ENCODE data around the gene IL15.

Gene IL15

DNA sequence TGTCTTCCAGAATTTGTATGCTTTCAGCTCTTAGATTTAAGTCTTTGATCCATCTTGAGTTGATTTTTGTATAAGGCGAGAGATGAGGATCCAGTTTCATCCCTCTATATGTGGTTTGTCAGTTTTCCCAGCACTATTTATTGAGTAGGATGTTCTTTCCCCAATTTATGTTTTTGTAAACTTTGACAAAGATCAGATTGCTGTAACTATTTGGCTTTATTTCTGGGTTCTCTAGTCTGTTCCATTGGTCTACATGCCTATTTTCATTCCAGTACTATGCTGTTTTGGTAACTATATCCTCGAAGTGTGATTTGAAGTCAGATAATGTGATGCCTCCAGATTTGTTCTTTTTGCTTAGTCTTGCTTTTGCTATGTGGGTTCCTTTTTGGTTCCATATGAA is 60.7 kb downstream of the IL15 start:
- no peak for DNase-seq
- H3K27me3 Mint-ChIP-seq, result no peaks in the 10 kb centered on the region
- no peak overlapping the region for H3K27ac Mint-ChIP-seq
- H3K9me3 Mint-ChIP-seq, result peaks cover 4 to 5% of the 10 kb centered on the region in 2 donors
- H3K4me1 Mint-ChIP-seq, result peaks cover under 1 to 10% of the 10 kb centered on the region in 2 donors
- ATAC-seq (replicated peaks), result no peak
- H3K36me3 Mint-ChIP-seq, result peaks cover 0 to 13% of the 10 kb centered on the region in 2 donors
- H3K4me3 Mint-ChIP-seq, result no peak overlapping the region

DNA sequence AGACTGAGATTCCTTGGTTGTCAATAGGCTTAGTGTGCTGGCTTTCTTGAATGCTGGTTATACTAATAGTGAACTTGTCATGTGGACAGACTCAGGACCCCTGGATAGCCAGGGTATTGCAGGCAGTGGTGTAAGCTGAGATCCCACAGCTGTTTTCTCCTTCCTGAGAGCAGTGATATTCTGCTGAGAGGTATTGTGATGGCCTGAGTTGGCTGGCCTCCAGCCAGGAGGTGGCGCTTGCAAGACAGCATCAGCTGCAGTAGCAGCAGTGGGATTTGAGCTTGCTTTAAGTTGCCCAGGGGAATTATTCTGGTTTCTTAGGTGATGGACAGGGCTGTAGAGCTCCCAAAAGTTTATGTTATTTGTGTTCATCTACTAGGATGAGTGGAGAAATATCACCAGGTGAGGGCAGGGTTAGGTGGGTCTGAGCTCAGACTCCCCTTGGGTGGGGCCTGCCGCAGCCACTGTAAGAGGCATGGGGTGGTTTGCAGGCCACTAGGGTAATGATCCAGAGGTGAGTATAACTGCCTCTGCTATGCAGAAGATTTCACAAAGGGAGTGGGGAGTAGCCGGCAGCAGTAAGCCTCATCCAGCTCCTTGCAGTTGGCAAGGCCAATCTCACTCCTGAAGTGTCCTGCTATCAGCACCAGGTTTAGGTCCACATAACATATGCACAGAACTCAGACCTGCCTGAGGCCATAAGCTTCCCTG is 66.2 kb downstream of the IL15 start:
- peaks cover 16 to 35% of the 10 kb centered on the region in 2 donors for H3K4me1 Mint-ChIP-seq
- peaks cover under 1 to 16% of the 10 kb centered on the region in 2 donors for H3K9me3 Mint-ChIP-seq
- no peak overlapping the region for H3K27ac Mint-ChIP-seq
- no peak for ATAC-seq (replicated peaks)
- no peak overlapping the region for H3K4me3 Mint-ChIP-seq
- no peak for DNase-seq
- H3K36me3 Mint-ChIP-seq, result peaks cover 11 to 17% of the 10 kb centered on the region in 2 donors
- no peaks in the 10 kb centered on the region for H3K27me3 Mint-ChIP-seq

DNA sequence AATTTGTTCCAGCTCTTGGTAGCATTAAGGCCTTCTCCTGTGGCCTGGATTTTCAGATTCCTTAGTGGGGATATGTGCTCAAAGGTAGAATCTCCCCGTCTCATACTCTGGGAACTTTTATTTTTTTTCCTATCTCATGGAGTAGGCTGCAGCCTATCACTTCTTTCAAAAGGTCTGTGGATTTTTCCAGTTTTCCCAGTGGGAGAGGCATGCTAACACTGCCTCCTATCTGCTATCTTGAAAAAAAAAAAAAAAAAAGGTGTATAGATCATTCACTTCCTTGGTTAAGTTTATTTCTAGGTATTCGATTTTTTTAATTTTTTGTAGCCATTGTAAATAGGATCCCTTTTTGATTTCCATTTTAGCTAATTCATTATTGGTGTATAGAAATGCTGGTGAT is 67.1 kb downstream of the IL15 start:
- peaks cover 0 to 15% of the 10 kb centered on the region in 2 donors for H3K9me3 Mint-ChIP-seq
- H3K4me3 Mint-ChIP-seq, result no peak overlapping the region
- H3K4me1 Mint-ChIP-seq, result peaks cover 19 to 32% of the 10 kb centered on the region in 2 donors
- H3K27ac Mint-ChIP-seq, result no peak overlapping the region
- H3K27me3 Mint-ChIP-seq, result no peaks in the 10 kb centered on the region
- DNase-seq (no peak), ATAC-seq (replicated peaks) (no peak)
- peaks cover 13 to 18% of the 10 kb centered on the region in 2 donors for H3K36me3 Mint-ChIP-seq

DNA sequence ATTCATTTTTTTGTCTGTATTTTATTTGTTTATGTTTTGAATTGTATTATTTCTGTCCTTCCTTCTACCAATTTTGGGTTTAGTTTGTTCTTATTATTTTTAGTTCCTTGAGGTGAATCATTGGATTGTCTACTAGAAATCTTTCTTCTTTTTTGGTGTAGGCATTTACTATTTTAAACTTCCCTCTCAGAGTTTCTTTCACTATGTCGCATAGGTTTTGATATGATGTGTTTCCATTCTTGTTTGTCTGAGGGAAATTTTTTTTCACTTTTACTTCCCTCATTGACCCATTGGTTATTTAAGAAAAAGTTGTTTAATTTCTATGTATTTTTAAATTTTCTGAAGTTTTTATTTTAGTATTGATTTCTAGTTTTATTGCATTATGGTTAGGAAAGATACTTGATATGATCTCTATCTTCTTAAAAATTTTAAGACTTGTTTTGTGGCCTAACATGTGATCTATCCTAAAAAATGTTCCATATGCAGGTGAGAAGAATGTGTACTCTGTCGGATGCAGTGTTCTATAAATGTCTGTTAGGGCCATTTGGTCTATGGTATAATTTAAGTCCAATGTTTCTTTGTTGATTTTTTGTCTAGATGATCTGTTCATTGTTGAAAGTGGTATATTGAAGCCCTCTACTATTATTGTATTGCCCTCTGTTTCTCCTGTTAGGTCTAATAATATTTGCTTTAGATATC is 68.8 kb downstream of the IL15 start:
- H3K36me3 Mint-ChIP-seq, result peaks cover 15 to 21% of the 10 kb centered on the region in 2 donors
- peaks cover 20 to 28% of the 10 kb centered on the region in 2 donors for H3K4me1 Mint-ChIP-seq
- H3K9me3 Mint-ChIP-seq, result peaks cover 0 to 16% of the 10 kb centered on the region in 2 donors
- H3K27me3 Mint-ChIP-seq, result no peaks in the 10 kb centered on the region
- DNase-seq, result no peak
- H3K4me3 Mint-ChIP-seq, result peak overlapping the region; percentile 11 to 35
- H3K27ac Mint-ChIP-seq, result peak overlapping the region; percentile 49
- peak; percentile 82 to 88 for ATAC-seq (replicated peaks)

DNA sequence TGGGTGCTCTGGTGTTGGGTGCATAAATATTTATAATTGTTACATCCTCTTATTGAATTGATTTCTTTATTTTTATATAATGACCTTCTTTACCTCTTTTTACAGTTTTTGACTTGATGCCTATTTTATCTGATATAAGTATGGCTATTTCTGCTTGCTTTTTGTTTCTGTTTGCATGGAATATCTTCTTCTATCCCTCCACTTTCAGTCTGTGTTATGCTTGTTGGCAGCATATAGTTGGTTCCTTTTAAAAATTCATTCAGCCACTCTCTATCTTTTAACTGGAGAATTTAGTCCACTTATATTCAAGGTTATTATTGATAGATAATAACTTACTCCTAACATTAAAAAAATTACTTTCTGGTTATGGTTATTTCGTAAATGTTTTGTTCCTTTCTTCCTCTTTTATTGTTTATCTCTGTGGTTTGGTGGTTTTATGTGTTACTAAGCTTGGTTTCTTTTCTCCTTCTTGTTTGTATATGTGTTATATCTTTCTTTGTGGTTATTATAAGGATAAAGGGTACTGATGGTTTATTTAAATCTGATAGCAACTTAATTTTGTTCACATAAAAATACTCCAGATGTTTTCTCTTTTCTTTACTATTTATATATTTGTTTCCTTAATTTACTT is 69.5 kb downstream of the IL15 start:
- no peaks in the 10 kb centered on the region for H3K27me3 Mint-ChIP-seq
- H3K4me1 Mint-ChIP-seq, result peaks cover 20 to 28% of the 10 kb centered on the region in 2 donors
- H3K27ac Mint-ChIP-seq, result peak overlapping the region; percentile 0
- H3K4me3 Mint-ChIP-seq, result peak overlapping the region; percentile 35 to 49
- DNase-seq (no peak), ATAC-seq (replicated peaks) (peak; percentile 68 to 77)
- H3K36me3 Mint-ChIP-seq, result peaks cover 15% of the 10 kb centered on the region in 2 donors
- H3K9me3 Mint-ChIP-seq, result peaks cover 0 to 15% of the 10 kb centered on the region in 2 donors

DNA sequence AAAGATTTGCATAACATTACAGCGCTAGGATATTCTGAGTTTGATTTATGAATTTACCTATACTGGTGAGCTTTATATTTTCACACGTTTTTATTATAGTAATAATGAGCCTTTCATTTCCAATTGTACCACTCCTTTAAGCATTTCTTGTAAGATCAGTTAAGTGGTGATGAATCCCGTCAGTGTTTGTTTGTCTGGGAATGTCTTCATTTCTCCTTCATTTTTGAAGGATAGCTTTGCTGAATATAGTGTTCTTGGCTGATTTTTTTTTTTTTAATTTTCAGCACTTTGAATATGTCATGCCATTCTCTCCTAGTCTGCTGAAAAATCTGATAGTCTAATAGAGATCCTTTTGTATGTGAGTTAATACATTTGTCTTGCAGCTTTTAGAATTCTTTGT is 70.1 kb downstream of the IL15 start:
- Mint-ChIP-seq H3K27me3 (no peaks in the 10 kb centered on the region), H3K27ac (no peak overlapping the region), H3K9me3 (peaks cover 0 to 15% of the 10 kb centered on the region in 2 donors), H3K36me3 (peaks cover 11 to 15% of the 10 kb centered on the region in 2 donors), H3K4me1 (peaks cover 20 to 28% of the 10 kb centered on the region in 2 donors), H3K4me3 (no peak overlapping the region)
- ATAC-seq (replicated peaks) (no peak), DNase-seq (no peak)

DNA sequence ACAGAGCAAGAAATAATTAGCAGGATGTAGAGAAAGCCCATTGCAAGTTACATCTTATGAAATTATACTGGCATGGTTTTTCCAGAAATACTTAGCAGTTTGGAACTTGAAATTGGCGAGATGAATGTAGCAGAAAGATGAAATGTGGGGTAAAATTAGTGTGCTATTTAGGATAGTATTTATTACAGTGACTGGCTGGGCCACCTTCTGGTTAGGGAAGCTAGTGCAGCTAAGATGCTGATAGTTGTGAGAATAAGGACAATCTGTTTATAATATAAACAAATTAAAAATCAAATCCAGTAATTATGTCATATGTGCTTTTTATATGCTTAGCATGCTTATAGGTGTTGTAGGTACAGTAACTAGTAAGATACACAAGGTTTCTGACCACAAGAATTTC is 74.8 kb downstream of the IL15 start:
- Mint-ChIP-seq H3K36me3 (peaks cover 8 to 14% of the 10 kb centered on the region in 2 donors), H3K27ac (no peak overlapping the region), H3K27me3 (no peaks in the 10 kb centered on the region), H3K4me3 (no peak overlapping the region), H3K9me3 (peaks cover 0 to 11% of the 10 kb centered on the region in 2 donors), H3K4me1 (peaks cover 7 to 12% of the 10 kb centered on the region in 2 donors)
- ATAC-seq (replicated peaks) (no peak), DNase-seq (no peak)

DNA sequence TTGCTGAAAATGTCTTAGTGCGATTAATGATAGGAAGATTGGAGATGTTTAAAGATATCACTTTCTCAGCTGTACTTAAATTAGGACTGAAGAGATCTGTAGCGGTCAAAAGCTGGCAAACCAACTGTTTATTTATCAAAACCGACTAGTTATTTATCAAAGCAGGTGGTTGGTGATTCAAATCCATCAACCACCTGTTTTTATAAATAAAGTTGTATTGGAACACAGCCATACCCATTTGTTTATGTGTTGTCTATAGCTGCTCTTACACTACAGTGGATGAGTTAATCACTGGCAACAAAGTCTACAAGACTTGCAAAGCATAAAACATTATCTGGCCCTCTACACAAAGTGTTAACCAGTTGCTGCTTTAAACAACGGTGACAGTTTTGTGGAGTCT is 76.8 kb downstream of the IL15 start:
- Mint-ChIP-seq H3K27ac (no peak overlapping the region), H3K4me3 (no peak overlapping the region), H3K36me3 (peaks cover 3 to 17% of the 10 kb centered on the region in 2 donors), H3K4me1 (peaks cover 0 to 2% of the 10 kb centered on the region in 2 donors), H3K9me3 (peaks cover 0 to 6% of the 10 kb centered on the region in 2 donors), H3K27me3 (no peaks in the 10 kb centered on the region)
- no peak for DNase-seq
- no peak for ATAC-seq (replicated peaks)

DNA sequence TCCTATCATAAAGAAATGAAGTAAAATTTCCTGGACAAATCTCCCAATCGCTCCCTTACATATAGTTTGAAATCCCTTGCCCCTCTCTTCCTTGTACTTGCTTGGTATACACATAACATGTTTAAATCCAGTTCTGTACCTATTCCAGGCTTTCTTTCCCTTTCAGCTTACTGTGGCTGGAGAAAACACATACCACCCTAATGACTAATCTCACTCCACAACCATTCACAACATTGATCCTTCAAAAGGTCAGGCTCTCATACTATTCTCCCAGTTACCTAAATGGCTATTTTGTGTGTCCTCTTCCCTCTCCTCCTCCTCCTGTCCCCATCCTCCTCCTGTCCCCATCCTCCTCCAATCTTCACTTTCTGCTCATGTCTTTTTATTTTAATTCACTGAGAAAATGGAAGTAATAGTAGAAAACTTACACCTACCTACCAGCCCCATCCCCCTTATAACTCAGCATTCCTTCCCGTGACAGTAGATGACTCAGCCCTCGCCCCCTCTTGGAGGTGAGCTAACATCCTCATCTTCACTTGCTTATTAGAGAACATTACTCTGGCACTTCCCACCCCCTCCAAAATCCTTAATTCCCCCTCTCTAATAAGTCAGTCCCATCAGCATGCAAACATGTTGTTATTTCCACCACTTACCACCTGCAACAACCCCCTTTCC is 77.5 kb downstream of the IL15 start:
- ATAC-seq (replicated peaks) (no peak), DNase-seq (no peak)
- H3K36me3 Mint-ChIP-seq, result peaks cover 0 to 14% of the 10 kb centered on the region in 2 donors
- no peak overlapping the region for H3K27ac Mint-ChIP-seq
- no peaks in the 10 kb centered on the region for H3K4me1 Mint-ChIP-seq
- no peaks in the 10 kb centered on the region for H3K27me3 Mint-ChIP-seq
- peaks cover 0 to 5% of the 10 kb centered on the region in 2 donors for H3K9me3 Mint-ChIP-seq
- H3K4me3 Mint-ChIP-seq, result no peak overlapping the region

DNA sequence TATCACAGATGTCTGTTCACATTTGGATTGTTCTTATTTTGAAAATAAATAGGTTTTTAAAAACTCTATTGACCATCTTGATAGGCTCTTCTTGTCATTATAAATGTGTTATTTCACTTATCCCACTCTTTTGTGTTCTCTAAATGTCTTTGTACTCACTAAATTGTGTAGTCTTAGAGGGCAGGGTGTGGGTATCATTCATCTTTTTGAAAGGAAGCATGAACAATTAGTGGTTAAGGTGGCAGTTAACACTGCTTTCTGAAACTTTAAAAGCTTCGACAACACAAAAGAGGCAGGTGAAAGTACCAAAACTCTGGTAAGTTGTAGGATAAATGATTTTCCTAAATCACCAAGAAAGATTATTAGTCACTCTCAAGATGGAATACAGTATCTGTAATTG is 83.2 kb downstream of the IL15 start:
- peaks cover 0 to 5% of the 10 kb centered on the region in 2 donors for H3K9me3 Mint-ChIP-seq
- H3K36me3 Mint-ChIP-seq, result peaks cover 3 to 26% of the 10 kb centered on the region in 2 donors
- ATAC-seq (replicated peaks) (no peak), DNase-seq (no peak)
- H3K4me1 Mint-ChIP-seq, result no peaks in the 10 kb centered on the region
- no peaks in the 10 kb centered on the region for H3K27me3 Mint-ChIP-seq
- no peak overlapping the region for H3K4me3 Mint-ChIP-seq
- no peak overlapping the region for H3K27ac Mint-ChIP-seq

DNA sequence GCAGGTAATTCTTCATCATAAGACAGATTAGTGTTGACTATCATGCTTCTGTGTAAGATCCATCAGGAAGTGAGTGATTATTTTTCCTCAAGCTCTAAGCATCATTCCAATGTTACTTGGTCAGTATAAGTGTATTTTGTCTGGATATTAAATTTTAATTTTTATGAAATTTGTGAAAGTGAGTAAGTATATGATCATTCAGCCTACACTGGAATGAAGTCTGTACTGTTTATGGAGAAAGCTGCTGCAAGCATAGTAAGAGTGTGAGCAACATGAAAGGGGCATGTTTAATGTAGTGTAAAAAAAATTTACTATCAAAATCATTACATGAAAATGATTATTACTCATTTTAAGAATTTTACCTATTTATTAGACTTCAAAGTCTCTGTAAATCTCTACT is 84.8 kb downstream of the IL15 start:
- DNase-seq (no peak), ATAC-seq (replicated peaks) (no peak)
- Mint-ChIP-seq H3K4me1 (no peaks in the 10 kb centered on the region), H3K36me3 (peaks cover 3 to 23% of the 10 kb centered on the region in 2 donors), H3K27me3 (no peaks in the 10 kb centered on the region), H3K27ac (no peak overlapping the region), H3K9me3 (peaks cover 0 to 5% of the 10 kb centered on the region in 2 donors), H3K4me3 (no peak overlapping the region)

DNA sequence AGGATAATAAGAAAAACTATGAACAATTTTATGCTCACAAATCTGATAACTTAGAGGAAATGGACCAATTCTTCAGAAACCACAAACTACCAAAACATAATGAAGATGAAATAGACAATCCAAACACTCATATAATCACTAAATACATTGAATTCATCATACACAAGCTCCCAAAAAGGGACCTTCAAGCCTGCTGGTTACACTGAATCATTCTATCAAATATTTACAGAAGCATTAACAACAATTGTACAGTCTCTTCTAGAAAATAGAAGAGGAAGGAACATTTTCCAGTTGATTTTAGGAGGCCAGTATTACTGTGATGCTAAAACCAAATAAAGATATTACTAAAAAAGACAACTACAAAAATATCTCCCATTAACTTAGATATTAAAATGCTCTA is 88.3 kb downstream of the IL15 start:
- Mint-ChIP-seq H3K27me3 (no peaks in the 10 kb centered on the region), H3K27ac (no peak overlapping the region), H3K4me3 (no peak overlapping the region), H3K4me1 (no peaks in the 10 kb centered on the region), H3K9me3 (no peaks in the 10 kb centered on the region), H3K36me3 (peaks cover 3 to 15% of the 10 kb centered on the region in 2 donors)
- no peak for DNase-seq
- no peak for ATAC-seq (replicated peaks)

DNA sequence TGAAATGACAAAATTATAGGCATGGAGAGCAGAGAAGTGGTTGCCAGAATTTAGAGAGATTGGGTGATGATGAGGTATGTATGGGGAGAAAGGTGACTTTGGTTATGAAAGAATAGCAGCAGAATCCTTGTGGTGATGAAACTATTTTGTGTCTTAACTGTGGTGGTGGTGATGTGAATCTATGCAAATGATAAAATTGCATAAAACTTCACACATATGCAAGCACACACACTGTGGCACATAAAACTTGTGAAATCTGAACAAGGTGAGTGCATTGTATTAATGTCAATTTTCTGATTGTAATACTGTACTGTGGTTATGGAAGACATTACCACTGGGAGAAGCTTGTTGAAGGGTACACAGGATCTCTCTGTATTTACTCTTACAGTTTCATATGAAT is 91.0 kb downstream of the IL15 start:
- no peak for DNase-seq
- peaks cover 2 to 16% of the 10 kb centered on the region in 2 donors for H3K36me3 Mint-ChIP-seq
- H3K9me3 Mint-ChIP-seq, result no peaks in the 10 kb centered on the region
- no peak overlapping the region for H3K27ac Mint-ChIP-seq
- no peaks in the 10 kb centered on the region for H3K27me3 Mint-ChIP-seq
- no peak overlapping the region for H3K4me3 Mint-ChIP-seq
- H3K4me1 Mint-ChIP-seq, result no peaks in the 10 kb centered on the region
- ATAC-seq (replicated peaks), result no peak

DNA sequence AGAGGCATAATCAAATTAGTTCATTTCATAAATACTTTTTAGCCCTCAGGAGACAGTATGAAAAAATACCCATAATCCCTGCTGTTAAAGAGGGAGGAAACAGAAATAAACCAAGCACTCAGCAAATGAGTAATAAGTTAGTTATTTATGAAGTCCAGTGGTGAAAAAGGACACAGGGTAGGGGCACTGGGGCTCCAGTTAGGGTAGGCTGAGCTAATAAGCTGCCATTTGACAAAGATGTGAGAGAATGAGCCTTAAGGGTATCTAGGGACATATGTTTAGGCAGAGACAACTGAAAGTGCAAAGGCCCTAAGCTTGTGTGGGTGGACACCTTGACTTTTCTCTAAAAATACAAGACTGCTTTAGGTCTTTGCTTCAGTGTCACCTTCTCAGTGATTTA is 94.4 kb downstream of the IL15 start:
- no peak overlapping the region for H3K4me3 Mint-ChIP-seq
- H3K9me3 Mint-ChIP-seq, result no peaks in the 10 kb centered on the region
- no peaks in the 10 kb centered on the region for H3K27me3 Mint-ChIP-seq
- H3K27ac Mint-ChIP-seq, result no peak overlapping the region
- ATAC-seq (replicated peaks) (no peak), DNase-seq (no peak)
- no peaks in the 10 kb centered on the region for H3K4me1 Mint-ChIP-seq
- H3K36me3 Mint-ChIP-seq, result peaks cover 2 to 8% of the 10 kb centered on the region in 2 donors

Data from stimulated activated naive B cell treated with anti-CD40 and anti-IgM and Interleukin-4, amounts not matched to agents 10 μg/mL and 1 μg/mL and 100 μg/mL, for 72 hours (primary cell).